Aorta (tissue), 5 donors: ENCODE data around the gene ISG15. TPM values are rescaled to one million over a fixed set of nuclear protein-coding genes. Genes with fewer than 3 reads are reported as not detected.
"Not testable (repeated sequence)": the region's sequence is repeated elsewhere in the genome, so short reads cannot be mapped to it uniquely, and the experiment has no call there.

Experiments used
- ATAC-seq: fragments of 200-7000 bp; cut with Tn5 transposase; one replicate; pipeline ENCODE4 v1.9.1; 2022; ENCODE audit warnings: moderate library complexity; ENCODE audit not compliant: low FRiP score
- DNase-seq, 2 donors: peaks; one replicate each; pipeline ENCODE4 v3.0.0-alpha.2; 2020
- H3K27ac ChIP-seq, 2 donors: one replicate each; pipeline ENCODE4 v1.5.1; 2013; ENCODE audit warnings: low read length in 2 of 2, mild to moderate bottlenecking in 2 of 2, moderate library complexity in 2 of 2, control low read depth in 1 of 2, inconsistent platforms in 1 of 2, low read depth in 1 of 2
- H3K27me3 ChIP-seq, 2 donors: one replicate each; pipeline ENCODE4 v1.6.1; 2013; ENCODE audit warnings: control low read depth in 1 of 2, low read length in 1 of 2, mild to moderate bottlenecking in 1 of 2, moderate library complexity in 1 of 2; ENCODE audit not compliant: insufficient read depth in 2 of 2, control insufficient read depth in 1 of 2
- H3K36me3 ChIP-seq, 2 donors: one replicate each; pipeline ENCODE4 v1.6.1; 2013; ENCODE audit warnings: control low read depth in 1 of 2, low read length in 1 of 2, mild to moderate bottlenecking in 1 of 2; ENCODE audit not compliant: insufficient read depth in 2 of 2, control insufficient read depth in 1 of 2
- H3K4me1 ChIP-seq, 2 donors: one replicate each; pipeline ENCODE4 v1.6.1; 2013; ENCODE audit warnings: low read length in 2 of 2, control low read depth in 1 of 2, mild to moderate bottlenecking in 1 of 2, moderate library complexity in 1 of 2; ENCODE audit not compliant: insufficient read depth in 2 of 2, control insufficient read depth in 1 of 2
- H3K4me3 ChIP-seq, 2 donors: one replicate each; pipeline ENCODE4 v1.5.1; 2013; ENCODE audit warnings: low read length in 2 of 2, control low read depth in 1 of 2, mild to moderate bottlenecking in 1 of 2
- H3K9me3 ChIP-seq: one replicate; pipeline ENCODE4 v1.6.1; 2013; ENCODE audit warnings: mild to moderate bottlenecking, low read length; ENCODE audit not compliant: control insufficient read depth
- WGBS, 2 donors: extraction: QIAGEN DNeasy Blood & Tissue Kit; methylation state at CpG; one replicate each; pipeline ENCODE4 v1.1.7; 2013; 5-methylcytosine and 5-hydroxymethylcytosine counted together
- intact Hi-C, 2 donors: fragments of 100-400 bp; cut with DNase I; formaldehyde crosslinking; loops; one replicate each; pipeline versions ENCODE4 v1.14.2 to v1.15.0; 2022
- polyA plus RNA-seq, 2 donors: library from polyadenylated mRNA; stranded (reverse); fragments of 200-250 nt; gene quantifications; one replicate each; pipeline ENCODE4 v1.2.3, GENCODE V29; 2013
- total RNA-seq, 2 donors: library from RNA; stranded (reverse); fragmentation: NEBNext Ultra II Directional; extraction: Animal tissue kit (Norgen Biotek cat#: 25700); gene quantifications; one replicate each; pipeline ENCODE4 v1.2.1, GENCODE V29; 2021
- donor health status: healthy with polysubstance abuse.
- donor health status: Bipolar disorder and iron deficiency.
- donor health status: DM: no; HTN: no; CAD: no.
- donor health status: DM: no; HTN: no; CAD: no.
- donor health status: DM: yes; HTN: yes; CAD: no.

The ISG15 gene
- total and polyA plus RNA-seq, 4 donors, result 34.4 to 104 (median 60.2) TPM

- H3K36me3 ChIP-seq, H3K9me3 ChIP-seq, intact Hi-C loops, H3K27ac ChIP-seq, H3K4me3 ChIP-seq, H3K4me1 ChIP-seq, ATAC-seq, DNase-seq, H3K27me3 ChIP-seq: not testable (repeated sequence)
- WGBS, 2 donors, result 74 to 93% methylated on average over 7 of the region's 7 CpGs
Measured at GRCh38 chr1:1030867-1031658, 17.8 kb downstream of the ISG15 start.

- Histone ChIP-seq H3K27ac (no peak overlapping the region), H3K27me3 (no peaks in the 10 kb centered on the region), H3K36me3 (no peaks in the 10 kb centered on the region), H3K9me3 (no peaks in the 10 kb centered on the region), H3K4me3 (no peak overlapping the region), H3K4me1 (no peaks in the 10 kb centered on the region)
- intact Hi-C loops, result no loop called here
- 86 to 93% methylated on average over 11 of the region's 11 CpGs for WGBS, 2 donors
- no peak for DNase-seq
- no peak for ATAC-seq
Measured at GRCh38 chr1:1031659-1032235, 18.4 kb downstream of the ISG15 start.

DNA sequence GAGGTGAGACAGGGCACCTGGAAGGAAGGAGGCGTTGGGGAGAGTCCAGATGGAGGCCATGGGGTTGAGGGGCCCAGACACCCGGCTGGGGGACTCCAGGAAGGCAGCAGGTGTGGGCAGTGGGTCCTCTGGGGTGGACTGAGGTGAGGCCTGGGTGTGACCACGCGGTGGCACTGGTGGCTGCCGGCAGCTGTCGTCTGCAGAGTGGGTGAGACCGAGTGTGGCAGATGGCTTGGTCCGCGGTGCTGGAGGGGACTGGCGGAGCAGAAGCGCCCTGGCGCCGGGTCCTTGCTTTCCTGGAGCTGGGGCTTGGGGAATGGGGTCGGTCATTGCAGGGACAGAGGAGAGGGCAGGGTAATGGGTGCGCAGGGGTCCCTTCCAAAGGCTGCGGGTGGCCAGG lies 19.1 kb downstream of the ISG15 start:
- DNase-seq, result no peak
- Histone ChIP-seq H3K4me3 (no peak overlapping the region), H3K27ac (no peak overlapping the region), H3K4me1 (no peaks in the 10 kb centered on the region), H3K9me3 (no peaks in the 10 kb centered on the region), H3K27me3 (no peaks in the 10 kb centered on the region), H3K36me3 (no peaks in the 10 kb centered on the region)
- no peak for ATAC-seq
- intact Hi-C loops, result no loop called here
- WGBS, 2 donors, result 44% methylated on average over 16 of the region's 16 CpGs

GRCh38 chr1:1033009-1033587 lies 19.8 kb downstream of the ISG15 start:
- Histone ChIP-seq H3K36me3 (no peaks in the 10 kb centered on the region), H3K4me3 (peak overlapping the region; percentile 42 to 56), H3K9me3 (no peaks in the 10 kb centered on the region), H3K4me1 (no peaks in the 10 kb centered on the region), H3K27ac (no peak overlapping the region), H3K27me3 (no peaks in the 10 kb centered on the region)
- 1% methylated on average over 22 to 73 of the region's 73 CpGs for WGBS, 2 donors
- ATAC-seq (peak; percentile 71), DNase-seq (peak; percentile 76 to 92)
- intact Hi-C loops, result no loop called here

DNA sequence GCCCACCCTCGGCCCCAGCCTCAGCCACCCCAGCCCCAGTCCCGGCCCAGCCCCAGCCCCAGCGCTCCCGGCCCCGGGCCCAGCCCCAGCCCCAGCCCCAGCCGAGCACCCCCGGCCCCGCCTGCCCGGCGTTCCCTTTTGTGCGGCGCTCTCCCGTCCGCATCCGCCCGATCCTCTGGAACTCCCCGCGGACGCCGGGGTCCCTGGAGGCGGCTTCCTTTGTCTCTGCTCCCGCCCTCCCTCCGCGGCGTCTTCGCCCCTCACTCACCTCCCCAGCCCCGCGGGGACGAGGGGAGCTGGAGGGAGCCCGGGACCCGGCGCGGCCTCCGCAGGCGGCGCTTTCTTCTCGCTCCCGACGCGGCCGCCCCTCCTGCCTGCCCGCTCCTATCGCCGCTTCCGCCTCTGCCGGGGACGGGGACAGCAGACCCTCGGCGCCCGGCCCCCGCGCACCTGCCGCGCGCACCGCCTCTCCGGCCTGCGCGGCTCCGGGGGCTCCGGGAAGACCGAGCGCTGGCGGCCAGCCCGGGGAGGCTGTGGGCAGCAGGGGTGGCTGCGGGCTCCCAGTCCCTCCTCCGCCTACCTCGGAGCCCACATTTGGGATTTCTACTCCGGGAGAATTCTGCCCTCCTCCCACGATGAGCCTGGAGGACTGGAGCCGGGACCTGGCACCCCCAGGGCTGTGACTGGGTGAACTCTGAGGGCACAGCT lies 20.6 kb downstream of the ISG15 start:
- no peak for DNase-seq
- no peaks in the 10 kb centered on the region for H3K9me3 ChIP-seq
- intact Hi-C loops, result no loop called here
- no peaks in the 10 kb centered on the region for H3K36me3 ChIP-seq
- ATAC-seq, result no peak
- WGBS, 2 donors, result 10 to 15% methylated on average over 51 to 71 of the region's 71 CpGs
- no peaks in the 10 kb centered on the region for H3K27me3 ChIP-seq
- H3K4me1 ChIP-seq, result no peaks in the 10 kb centered on the region
- H3K27ac ChIP-seq, result no peak overlapping the region
- H3K4me3 ChIP-seq, result no peak overlapping the region

DNA sequence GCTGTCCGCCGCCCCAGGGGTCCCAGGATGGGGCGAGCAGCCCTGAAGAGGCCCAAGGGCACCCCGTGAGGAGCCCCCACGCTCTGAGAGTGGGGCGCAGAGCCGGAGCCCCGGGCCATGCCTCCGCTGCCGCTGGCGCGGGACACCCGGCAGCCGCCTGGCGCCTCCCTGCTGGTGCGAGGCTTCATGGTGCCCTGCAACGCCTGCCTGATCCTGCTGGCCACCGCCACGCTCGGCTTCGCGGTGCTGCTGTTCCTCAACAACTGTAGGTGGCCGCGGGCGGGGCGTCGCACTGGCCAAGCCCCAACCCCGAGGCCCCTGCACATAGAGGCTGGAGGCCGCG lies 21.1 kb downstream of the ISG15 start:
- no peak for ATAC-seq
- no peaks in the 10 kb centered on the region for H3K4me1 ChIP-seq
- DNase-seq, result no peak
- H3K36me3 ChIP-seq, result no peaks in the 10 kb centered on the region
- H3K4me3 ChIP-seq, result no peak overlapping the region
- 84 to 91% methylated on average over 17 to 30 of the region's 30 CpGs for WGBS, 2 donors
- no peaks in the 10 kb centered on the region for H3K27me3 ChIP-seq
- no peak overlapping the region for H3K27ac ChIP-seq
- intact Hi-C loops, result no loop called here
- no peaks in the 10 kb centered on the region for H3K9me3 ChIP-seq

DNA sequence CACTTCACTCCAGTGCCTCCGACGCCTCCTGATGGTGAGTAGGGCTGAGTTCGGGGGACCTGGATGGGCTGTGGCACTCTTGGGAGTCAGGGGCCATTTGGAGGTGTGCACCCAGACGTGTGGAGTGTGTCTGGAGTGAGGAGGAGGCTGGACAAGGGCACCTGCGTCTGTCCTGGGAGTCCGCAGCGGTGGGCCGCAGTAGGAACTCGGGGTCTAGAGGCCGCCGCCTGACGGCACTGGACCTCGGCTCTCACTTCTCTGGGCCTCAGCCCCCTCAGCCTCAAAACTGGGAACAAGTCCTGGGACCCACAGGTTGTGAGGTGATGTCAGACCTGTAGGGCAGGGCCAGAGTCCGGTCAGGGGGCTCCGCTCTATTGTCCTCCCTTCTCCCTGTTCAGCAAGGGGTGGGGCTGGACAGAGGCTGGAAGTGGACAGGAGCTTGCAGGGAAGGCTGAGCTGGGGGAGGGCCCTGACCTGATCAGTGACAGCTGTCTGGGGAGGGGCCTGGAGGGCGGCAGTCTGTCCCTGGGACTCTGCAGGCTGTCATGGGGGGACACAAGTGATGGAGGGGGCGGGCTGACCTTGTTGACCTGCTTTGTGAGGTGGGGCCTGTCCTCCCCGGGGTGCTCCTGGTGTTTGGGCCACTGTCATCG lies 22.1 kb downstream of the ISG15 start:
- Histone ChIP-seq H3K36me3 (no peaks in the 10 kb centered on the region), H3K27me3 (no peaks in the 10 kb centered on the region), H3K4me1 (no peaks in the 10 kb centered on the region), H3K27ac (no peak overlapping the region), H3K9me3 (no peaks in the 10 kb centered on the region), H3K4me3 (no peak overlapping the region)
- ATAC-seq (no peak), DNase-seq (no peak)
- 94 to 95% methylated on average over 19 of the region's 19 CpGs for WGBS, 2 donors
- intact Hi-C loops, result no loop called here

DNA sequence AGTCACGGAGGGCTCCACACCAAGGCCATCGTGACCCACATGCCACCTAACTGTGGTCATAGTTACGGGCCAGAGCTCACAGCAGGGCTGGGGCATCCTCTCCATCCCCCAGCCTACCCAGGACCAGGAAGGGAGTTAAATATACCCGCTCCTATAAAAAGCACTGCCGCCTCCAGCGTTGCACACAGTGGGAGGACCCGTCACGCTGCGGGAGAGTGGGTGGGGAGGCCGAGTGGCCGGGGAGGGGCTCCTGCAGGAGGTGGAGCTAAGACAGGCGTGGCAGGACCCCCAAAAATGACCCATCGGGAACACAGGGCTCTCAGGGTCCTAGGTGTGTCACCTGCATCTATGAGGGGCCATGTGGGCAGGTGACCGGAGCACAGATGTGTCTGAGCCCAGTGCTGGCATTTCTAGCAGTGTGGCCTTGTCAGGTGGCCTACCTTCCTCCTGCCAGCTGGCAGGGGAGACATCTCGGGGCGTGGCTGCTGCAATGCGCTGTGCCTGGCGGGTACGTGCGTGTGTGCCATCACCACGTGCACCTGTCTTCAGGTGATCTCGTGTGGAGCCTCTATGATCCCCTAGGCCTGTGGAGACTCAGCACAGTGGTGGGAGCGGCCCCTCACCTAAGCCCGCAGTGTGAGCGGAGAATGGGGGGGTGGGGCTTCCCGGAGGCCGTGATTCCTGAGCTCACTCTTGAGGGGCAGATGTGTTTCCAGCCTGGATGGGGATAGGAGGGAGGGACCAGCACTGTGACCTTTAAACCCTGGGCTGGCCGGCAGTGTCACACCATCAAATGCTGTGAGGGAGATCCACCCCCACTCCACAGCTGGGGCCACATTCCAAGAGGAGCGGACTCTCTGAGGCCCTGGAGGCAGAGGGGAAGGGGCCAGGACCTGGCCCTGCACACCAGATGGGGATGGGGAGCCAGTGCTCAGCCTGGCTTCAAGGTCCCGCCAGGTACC lies 24.4 kb downstream of the ISG15 start:
- H3K9me3 ChIP-seq, result no peaks in the 10 kb centered on the region
- DNase-seq, result no peak
- no peak for ATAC-seq
- no peaks in the 10 kb centered on the region for H3K27me3 ChIP-seq
- H3K4me3 ChIP-seq, result no peak overlapping the region
- intact Hi-C loops, result no loop called here
- H3K27ac ChIP-seq, result no peak overlapping the region
- H3K4me1 ChIP-seq, result no peaks in the 10 kb centered on the region
- 87 to 90% methylated on average over 30 of the region's 30 CpGs for WGBS, 2 donors
- H3K36me3 ChIP-seq, result no peaks in the 10 kb centered on the region
